WTC11 (cell line): ENCODE data around the gene LEMD3. TPM values are rescaled to one million over a fixed set of nuclear protein-coding genes. Genes with fewer than 3 reads are reported as not detected.

ENCODE experiments used
- ATAC-seq: fragments of 200-7000 bp; cut with Tn5 transposase; 2 replicates; pipeline ENCODE4 v1.10.0; 2021; ENCODE audit warnings: mild to moderate bottlenecking, moderate library complexity
- CTCF ChIA-PET: fragments of 300-600 bp; sonication (Branson Sonifier 250); formaldehyde crosslinking; loops from one replicate; lab custom pipeline; 2021; ENCODE audit warnings: antibody characterized with exemption; lab: Charles Lee
- POLR2A ChIA-PET: fragments of 350-600 bp; sonication (Branson Sonifier 250); formaldehyde crosslinking; loops from one replicate; lab custom pipeline; 2021; ENCODE audit warnings: antibody characterized with exemption; lab: Charles Lee
- DNase-seq: peaks from one replicate; pipeline ENCODE4 v3.0.0; 2021; ENCODE audit warnings: low spot score
- H3K27ac Mint-ChIP-seq: 2 replicates; pipeline ENCODE4 v1.8.0; 2021; ENCODE audit warnings: mixed read lengths
- H3K27me3 Mint-ChIP-seq: 2 replicates; pipeline ENCODE4 v1.8.0; 2021; ENCODE audit warnings: low read depth, mild to moderate bottlenecking, moderate library complexity, mixed read lengths
- H3K36me3 Mint-ChIP-seq: 2 replicates; pipeline ENCODE4 v1.8.0; 2021; ENCODE audit warnings: mixed read lengths
- H3K4me1 Mint-ChIP-seq: 2 replicates; pipeline ENCODE4 v1.8.0; 2022; ENCODE audit warnings: mixed read lengths
- H3K4me3 Mint-ChIP-seq: 2 replicates; pipeline ENCODE4 v1.8.0; 2021; ENCODE audit warnings: mild to moderate bottlenecking, moderate library complexity, mixed read lengths
- H3K9me3 Mint-ChIP-seq: 2 replicates; pipeline ENCODE4 v1.8.0; 2021; ENCODE audit warnings: mixed read lengths
- CDX4 ChIP-seq: fragments of 250-450 bp; sonication (Bioruptor Pico); IDR thresholded peaks from 2 replicates; pipeline ENCODE4 v1.9.0; 2021; ENCODE audit warnings: moderate library complexity, mild to moderate bottlenecking, inconsistent platforms, borderline replicate concordance
- CREB1 ChIP-seq: sonication (generic); formaldehyde crosslinking; IDR thresholded peaks from 2 replicates; pipeline ENCODE4 v1.8.0; 2023; ENCODE audit warnings: mild to moderate bottlenecking, missing genetic modification reagents
- EMX1 ChIP-seq: fragments of 250-450 bp; sonication (Bioruptor Pico); IDR thresholded peaks from 2 replicates; pipeline ENCODE4 v1.8.0; 2021; ENCODE audit warnings: mild to moderate bottlenecking
- ERG ChIP-seq: fragments of 250-450 bp; sonication (Bioruptor Pico); IDR thresholded peaks from 2 replicates; pipeline ENCODE4 v1.8.0; 2021; ENCODE audit warnings: mild to moderate bottlenecking
- ETV6 ChIP-seq: sonication (generic); formaldehyde crosslinking; IDR thresholded peaks from 2 replicates; pipeline ENCODE4 v1.8.1; 2022; ENCODE audit warnings: mild to moderate bottlenecking, missing genetic modification reagents
- FOXK1 ChIP-seq: sonication (generic); formaldehyde crosslinking; IDR thresholded peaks from 2 replicates; pipeline ENCODE4 v1.8.0; 2022; ENCODE audit warnings: mild to moderate bottlenecking, moderate library complexity, missing genetic modification reagents
- FOXP1 ChIP-seq: sonication (generic); formaldehyde crosslinking; IDR thresholded peaks from 2 replicates; pipeline ENCODE4 v1.8.0; 2022; ENCODE audit warnings: missing genetic modification reagents, mild to moderate bottlenecking, moderate library complexity, borderline replicate concordance
- FOXP4 ChIP-seq: sonication (generic); formaldehyde crosslinking; IDR thresholded peaks from 2 replicates; pipeline ENCODE4 v1.8.0; 2022; ENCODE audit warnings: mild to moderate bottlenecking, missing genetic modification reagents
- HMGXB4 ChIP-seq: sonication (generic); formaldehyde crosslinking; IDR thresholded peaks from 2 replicates; pipeline ENCODE4 v1.8.1; 2023; ENCODE audit warnings: mild to moderate bottlenecking, moderate library complexity, missing genetic modification reagents
- MAX ChIP-seq: sonication (generic); formaldehyde crosslinking; IDR thresholded peaks from 2 replicates; pipeline ENCODE4 v1.8.0; 2022; ENCODE audit warnings: mild to moderate bottlenecking, missing genetic modification reagents
- MXD4 ChIP-seq: fragments of 250-450 bp; sonication (Bioruptor Pico); IDR thresholded peaks from 2 replicates; pipeline ENCODE4 v1.8.0; 2021; ENCODE audit warnings: mild to moderate bottlenecking, moderate library complexity, borderline replicate concordance
- MYBL2 ChIP-seq: sonication (generic); formaldehyde crosslinking; IDR thresholded peaks from 2 replicates; pipeline ENCODE4 v1.8.1; 2023; ENCODE audit warnings: mild to moderate bottlenecking, moderate library complexity, missing genetic modification reagents
- NFE2L1 ChIP-seq: sonication (generic); formaldehyde crosslinking; IDR thresholded peaks from 2 replicates; pipeline ENCODE4 v1.8.1; 2023; ENCODE audit warnings: missing genetic modification reagents
- OVOL2 ChIP-seq: fragments of 250-450 bp; sonication (Bioruptor Pico); IDR thresholded peaks from 2 replicates; pipeline ENCODE4 v1.9.0; 2021; ENCODE audit warnings: mild to moderate bottlenecking, borderline replicate concordance
- PREB ChIP-seq: sonication (generic); formaldehyde crosslinking; IDR thresholded peaks from 2 replicates; pipeline ENCODE4 v1.8.1; 2022; ENCODE audit warnings: mild to moderate bottlenecking, missing genetic modification reagents, moderate library complexity, borderline replicate concordance
- SMAD4 ChIP-seq: sonication (generic); formaldehyde crosslinking; IDR thresholded peaks from 2 replicates; pipeline ENCODE4 v1.8.0; 2022; ENCODE audit warnings: mild to moderate bottlenecking, missing genetic modification reagents
- SP1 ChIP-seq: sonication (generic); formaldehyde crosslinking; conservative IDR thresholded peaks from 2 replicates; pipeline ENCODE4 v1.8.1; 2022; ENCODE audit warnings: missing genetic modification reagents
- TEAD4 ChIP-seq: sonication (generic); formaldehyde crosslinking; IDR thresholded peaks from 2 replicates; pipeline ENCODE4 v1.8.0; 2022; ENCODE audit warnings: mild to moderate bottlenecking, missing genetic modification reagents
- TP53 ChIP-seq: sonication (generic); formaldehyde crosslinking; IDR thresholded peaks from 2 replicates; pipeline ENCODE4 v1.8.1; 2023; ENCODE audit warnings: mild to moderate bottlenecking, missing genetic modification reagents
- ZBTB21 ChIP-seq: sonication (generic); formaldehyde crosslinking; IDR thresholded peaks from 2 replicates; pipeline ENCODE4 v1.8.1; 2023; ENCODE audit warnings: mild to moderate bottlenecking, missing genetic modification reagents, borderline replicate concordance
- ZNF138 ChIP-seq: sonication (generic); formaldehyde crosslinking; conservative IDR thresholded peaks from 2 replicates; pipeline ENCODE4 v1.8.1; 2022; ENCODE audit warnings: mild to moderate bottlenecking, moderate library complexity, missing genetic modification reagents
- ZNF416 ChIP-seq: fragments of 250-450 bp; sonication (Bioruptor Pico); IDR thresholded peaks from 2 replicates; pipeline ENCODE4 v1.9.0; 2021; ENCODE audit warnings: mild to moderate bottlenecking, inconsistent platforms
- ZNF423 ChIP-seq: fragments of 250-450 bp; sonication (Bioruptor Pico); IDR thresholded peaks from 2 replicates; pipeline ENCODE4 v2.1.2; 2022; ENCODE audit warnings: mild to moderate bottlenecking, moderate library complexity
- ZNF532 ChIP-seq: fragments of 250-450 bp; sonication (Bioruptor Pico); IDR thresholded peaks from 2 replicates; pipeline ENCODE4 v1.9.0; 2021; ENCODE audit warnings: mild to moderate bottlenecking, borderline replicate concordance
- ZSCAN18 ChIP-seq: fragments of 250-450 bp; sonication (Bioruptor Pico); IDR thresholded peaks from 2 replicates; pipeline ENCODE4 v2.1.2; 2022; ENCODE audit warnings: mild to moderate bottlenecking, moderate library complexity
- total RNA-seq: library from RNA; stranded (reverse); gene quantifications from 3 replicates; pipeline ENCODE4 v1.2.3, GENCODE V29; 2021

The LEMD3 gene
- total RNA-seq, 1 experiment from 2014 or later, result 31.3 TPM

GRCh38 chr12:65157091-65157490, 12.3 kb upstream of the LEMD3 start:
- peaks cover 33% of the 10 kb centered on the region for H3K27me3 Mint-ChIP-seq
- no peak for ATAC-seq
- no peaks in the 10 kb centered on the region for H3K9me3 Mint-ChIP-seq
- no peak overlapping the region for H3K4me3 Mint-ChIP-seq
- TF ChIP-seq EMX1 (CRISPR knock-in tag), result no peak
- no peak for TF ChIP-seq ERG (CRISPR knock-in tag)
- TF ChIP-seq ZNF532, result no peak
- TF ChIP-seq MAX (CRISPR knock-in tag), result no peak
- TF ChIP-seq ZNF416 (CRISPR knock-in tag), result no peak
- TF ChIP-seq SMAD4, result no peak
- TF ChIP-seq ZNF138 (CRISPR knock-in tag), result no peak
- TF ChIP-seq ZNF423 (CRISPR knock-in tag), result no peak
- no peak for TF ChIP-seq PREB (CRISPR knock-in tag)
- TF ChIP-seq MYBL2, result no peak
- no peak for TF ChIP-seq HMGXB4 (CRISPR knock-in tag)
- no peak for TF ChIP-seq CDX4 (CRISPR knock-in tag)
- no peak for TF ChIP-seq CREB1 (CRISPR knock-in tag)
- no peak for TF ChIP-seq NFE2L1 (CRISPR knock-in tag)
- TF ChIP-seq TP53 (CRISPR knock-in tag), result no peak
- H3K36me3 Mint-ChIP-seq, result no peaks in the 10 kb centered on the region
- peaks cover 13% of the 10 kb centered on the region for H3K4me1 Mint-ChIP-seq
- POLR2A ChIA-PET, result no interaction called here
- no peak for DNase-seq
- no peak overlapping the region for H3K27ac Mint-ChIP-seq
- CTCF ChIA-PET, result interaction anchor here (1.4 to 1.6 kb wide), 2 partner anchors 355 to 361 kb away, joined by 3 read pairs; no protein-coding TSS in a partner anchor

- Mint-ChIP-seq H3K4me1 (no peaks in the 10 kb centered on the region), H3K36me3 (no peaks in the 10 kb centered on the region), H3K27ac (no peak overlapping the region), H3K4me3 (no peak overlapping the region), H3K27me3 (peaks cover 27% of the 10 kb centered on the region), H3K9me3 (no peaks in the 10 kb centered on the region)
- POLR2A ChIA-PET, result no interaction called here
- CTCF ChIA-PET, result no interaction called here
- ATAC-seq, result no peak
- no peak for DNase-seq
- TF ChIP-seq FOXP4 (no peak), FOXP1 (CRISPR knock-in tag) (no peak), SP1 (CRISPR knock-in tag) (no peak), OVOL2 (CRISPR knock-in tag) (no peak), ZSCAN18 (CRISPR knock-in tag) (no peak), MXD4 (CRISPR knock-in tag) (no peak), ZBTB21 (CRISPR knock-in tag) (no peak), ETV6 (CRISPR knock-in tag) (no peak), FOXK1 (CRISPR knock-in tag) (no peak), TEAD4 (CRISPR knock-in tag) (no peak)
Measured at GRCh38 chr12:65162609-65163008, 6.8 kb upstream of the LEMD3 start.
